SK-N-SH (cell line): ENCODE data around the gene DEPDC5. TPM values are rescaled to one million over a fixed set of nuclear protein-coding genes. Genes with fewer than 3 reads are reported as not detected.

Experiments
- CTCF ChIA-PET: fragments of 300-600, 350-600 bp; formaldehyde crosslinking; extraction: SDS; loops from one replicate; lab custom pipeline; 2021; lab: Yijun Ruan, JAX
- POLR2A ChIA-PET: fragments of 350-600 bp; sonication (Branson Sonifier 250); formaldehyde crosslinking; extraction: SDS; loops from one replicate; lab custom pipeline; 2020; ENCODE audit warnings: antibody characterized with exemption, inconsistent platforms; lab: Yijun Ruan, JAX
- DNase-seq: peaks from one replicate; pipeline ENCODE4 v3.0.0; 2012
- H2AFZ ChIP-seq: fragments of 200-600 bp; sonication (generic); 2 replicates; pipeline ENCODE4 v1.8.1; 2016; ENCODE audit warnings: antibody characterized with exemption, mild to moderate bottlenecking, low read depth
- H3F3A ChIP-seq: fragments of 200-600 bp; sonication (generic); replicated peaks from 2 replicates; pipeline ENCODE3; 2016; ENCODE audit warnings: antibody characterized with exemption, mild to moderate bottlenecking; ENCODE audit not compliant: insufficient read depth
- H3K27ac ChIP-seq, 2 experiments: fragments of 200-500 bp in 1 of 2; fragments of 200-600 bp in 1 of 2; sonication (Bioruptor generic) in 1 of 2; sonication (generic), shearing (Covaris generic) in 1 of 2; 2 replicates each; pipeline versions ENCODE4 v1.5.1 to v1.6.1; 2014 to 2016; ENCODE audit warnings: low read depth in 2 of 2, inconsistent platforms in 1 of 2, low read length in 1 of 2, mild to moderate bottlenecking in 1 of 2, mixed read lengths in 1 of 2
- H3K27me3 ChIP-seq: fragments of 200-600 bp; sonication (generic), shearing (Covaris generic); 2 replicates; pipeline ENCODE4 v1.6.1; 2016; ENCODE audit warnings: mixed run types; ENCODE audit not compliant: insufficient read depth
- H3K36me3 ChIP-seq, 2 experiments: fragments of 200-500 bp in 1 of 2; fragments of 200-600 bp in 1 of 2; sonication (Bioruptor generic) in 1 of 2; sonication (generic) in 1 of 2; replicated peaks in 1 of 2; 2 replicates each; pipeline versions ENCODE3 to v1.5.1; 2014 to 2016; ENCODE audit warnings: low read length in 1 of 2, mild to moderate bottlenecking in 1 of 2; ENCODE audit not compliant: insufficient read depth in 2 of 2, control insufficient read depth in 1 of 2
- H3K4me1 ChIP-seq, 2 experiments: fragments of 200-500 bp in 1 of 2; fragments of 200-600 bp in 1 of 2; sonication (Bioruptor generic) in 1 of 2; sonication (generic), shearing (Covaris generic) in 1 of 2; 2 replicates each; pipeline versions ENCODE4 v1.5.1 to v1.6.1; 2014 to 2016; ENCODE audit warnings: low read depth in 1 of 2, low read length in 1 of 2, mixed run types in 1 of 2; ENCODE audit not compliant: insufficient read depth in 2 of 2, control insufficient read depth in 1 of 2
- H3K4me2 ChIP-seq: fragments of 200-600 bp; sonication (generic), shearing (Covaris generic); 2 replicates; pipeline ENCODE4 v1.6.1; 2017; ENCODE audit warnings: mixed run types
- H3K4me3 ChIP-seq, 2 experiments: fragments of 200-500 bp in 1 of 2; fragments of 200-600 bp in 1 of 2; sonication (Bioruptor generic) in 1 of 2; sonication (generic), shearing (Covaris generic) in 1 of 2; 2 replicates each; pipeline versions ENCODE4 v1.5.1 to v1.8.1; 2014 to 2016; ENCODE audit warnings: low read depth in 2 of 2, inconsistent platforms in 1 of 2, low read length in 1 of 2, mild to moderate bottlenecking in 1 of 2, mixed read lengths in 1 of 2, moderate library complexity in 1 of 2
- H3K79me2 ChIP-seq: fragments of 200-600 bp; sonication (generic); 2 replicates; pipeline ENCODE4 v1.8.1; 2017; ENCODE audit warnings: mild to moderate bottlenecking; ENCODE audit not compliant: insufficient read depth
- H3K9ac ChIP-seq: fragments of 200-600 bp; sonication (generic); 2 replicates; pipeline ENCODE4 v1.6.1; 2017; ENCODE audit warnings: mixed run types
- H3K9me2 ChIP-seq: fragments of 200-600 bp; sonication (generic); 2 replicates; pipeline ENCODE4 v1.6.1; 2017; ENCODE audit warnings: mixed run types
- H3K9me3 ChIP-seq: fragments of 200-600 bp; sonication (generic); 2 replicates; pipeline ENCODE4 v1.6.1; 2017; ENCODE audit warnings: mixed run types, mild to moderate bottlenecking, moderate library complexity
- H4K20me1 ChIP-seq: fragments of 200-600 bp; sonication (generic); 2 replicates; pipeline ENCODE4 v1.6.1; 2017; ENCODE audit warnings: mild to moderate bottlenecking, mixed run types; ENCODE audit not compliant: insufficient read depth
- CHD2 ChIP-seq: fragments of 150-350 bp; IDR thresholded peaks from 2 replicates; pipeline ENCODE4 v1.6.1; 2018; ENCODE audit warnings: low read length; ENCODE audit not compliant: partially characterized antibody
- ELF1 ChIP-seq: IDR thresholded peaks from 2 replicates; pipeline ENCODE4 v1.4.0; 2012
- FOSL2 ChIP-seq: IDR thresholded peaks from 2 replicates; pipeline ENCODE4 v1.4.0; 2012; ENCODE audit warnings: low read depth, mild to moderate bottlenecking, moderate library complexity, borderline replicate concordance
- GABPA ChIP-seq: IDR thresholded peaks from 2 replicates; pipeline ENCODE4 v1.4.0; 2012; ENCODE audit warnings: low read depth, mild to moderate bottlenecking
- GATA2 ChIP-seq: sonication (generic); formaldehyde crosslinking; IDR thresholded peaks from 2 replicates; pipeline ENCODE4 v1.5.0; 2020; ENCODE audit warnings: mild to moderate bottlenecking, missing genetic modification reagents
- MEF2A ChIP-seq: IDR thresholded peaks from 2 replicates; pipeline ENCODE4 v1.4.0; 2012; ENCODE audit warnings: low read depth, borderline replicate concordance
- POLR2AphosphoS5 ChIP-seq: IDR thresholded peaks from 2 replicates; pipeline ENCODE4 v1.6.1; 2012; ENCODE audit warnings: low read depth, low read length
- RCOR1 ChIP-seq: fragments of 150-350 bp; IDR thresholded peaks from 2 replicates; pipeline ENCODE4 v1.6.1; 2017; ENCODE audit warnings: antibody characterized with exemption, low read length
- TCF12 ChIP-seq: IDR thresholded peaks from 2 replicates; pipeline ENCODE4 v1.4.0; 2012
- WGBS: methylation state at CpG from one replicate; pipeline ENCODE4 v1.1.6; 2017; ENCODE audit warnings: low lambda C conversion rate; 5-methylcytosine and 5-hydroxymethylcytosine counted together
- polyA plus RNA-seq, 3 experiments: library from polyadenylated mRNA; depleted of rRNA; stranded (reverse); fragments of >200 nt; gene quantifications; 2 replicates each; pipeline ENCODE4 v1.2.3, GENCODE V29; 2012
- TF ChIP-seq, protein P1 (sequence below): IDR thresholded peaks from 2 replicates; pipeline ENCODE4 v1.6.1; 2012; ENCODE audit warnings: mild to moderate bottlenecking, low read depth, low read length, moderate library complexity
- TF ChIP-seq, protein P2 (sequence below): IDR thresholded peaks from 2 replicates; pipeline ENCODE4 v1.4.0; 2012; ENCODE audit warnings: low read depth
- TF ChIP-seq, protein P3 (sequence below): IDR thresholded peaks from 2 replicates; pipeline ENCODE4 v1.4.0; 2012; ENCODE audit warnings: low read depth, borderline replicate concordance

Gene DEPDC5
- polyA plus RNA-seq, 1 of the 3 experiments (the other 2 are of a cell fraction), result 7.8 TPM

DNA sequence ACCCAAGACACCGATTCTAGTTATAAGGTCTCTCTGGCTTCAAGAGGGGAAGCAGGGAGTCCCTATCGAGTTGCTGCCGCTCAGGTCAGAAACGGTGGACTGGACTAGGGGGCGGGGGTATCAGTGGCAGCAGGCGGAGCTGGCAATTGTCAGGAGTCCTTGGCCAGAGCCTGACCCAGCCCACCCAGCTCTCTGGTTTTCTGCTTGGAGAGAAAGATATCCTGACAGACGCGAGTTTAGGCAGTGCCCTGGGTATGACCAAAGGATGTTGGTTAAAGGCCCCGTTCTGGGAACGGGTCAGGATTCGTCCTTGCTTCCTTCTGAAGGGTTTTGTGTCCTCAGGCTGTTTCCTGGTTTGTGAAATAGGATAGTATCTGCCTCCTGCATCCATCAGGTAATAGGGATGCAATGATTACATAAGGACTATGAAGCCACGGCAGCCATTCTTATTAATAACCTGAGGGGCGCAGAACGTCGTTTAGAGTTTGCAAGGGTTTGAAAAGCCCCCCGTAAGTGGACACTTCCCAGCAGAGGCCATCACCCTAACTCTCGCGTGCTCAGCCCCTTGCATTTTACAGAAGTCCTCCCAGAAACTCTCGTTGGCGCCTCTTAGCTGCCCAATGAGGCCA, 700 bp upstream of the DEPDC5 start:
- no peaks in the 10 kb centered on the region for H3K9me3 ChIP-seq
- H4K20me1 ChIP-seq, result no peaks in the 10 kb centered on the region
- TF ChIP-seq, protein P1, sequence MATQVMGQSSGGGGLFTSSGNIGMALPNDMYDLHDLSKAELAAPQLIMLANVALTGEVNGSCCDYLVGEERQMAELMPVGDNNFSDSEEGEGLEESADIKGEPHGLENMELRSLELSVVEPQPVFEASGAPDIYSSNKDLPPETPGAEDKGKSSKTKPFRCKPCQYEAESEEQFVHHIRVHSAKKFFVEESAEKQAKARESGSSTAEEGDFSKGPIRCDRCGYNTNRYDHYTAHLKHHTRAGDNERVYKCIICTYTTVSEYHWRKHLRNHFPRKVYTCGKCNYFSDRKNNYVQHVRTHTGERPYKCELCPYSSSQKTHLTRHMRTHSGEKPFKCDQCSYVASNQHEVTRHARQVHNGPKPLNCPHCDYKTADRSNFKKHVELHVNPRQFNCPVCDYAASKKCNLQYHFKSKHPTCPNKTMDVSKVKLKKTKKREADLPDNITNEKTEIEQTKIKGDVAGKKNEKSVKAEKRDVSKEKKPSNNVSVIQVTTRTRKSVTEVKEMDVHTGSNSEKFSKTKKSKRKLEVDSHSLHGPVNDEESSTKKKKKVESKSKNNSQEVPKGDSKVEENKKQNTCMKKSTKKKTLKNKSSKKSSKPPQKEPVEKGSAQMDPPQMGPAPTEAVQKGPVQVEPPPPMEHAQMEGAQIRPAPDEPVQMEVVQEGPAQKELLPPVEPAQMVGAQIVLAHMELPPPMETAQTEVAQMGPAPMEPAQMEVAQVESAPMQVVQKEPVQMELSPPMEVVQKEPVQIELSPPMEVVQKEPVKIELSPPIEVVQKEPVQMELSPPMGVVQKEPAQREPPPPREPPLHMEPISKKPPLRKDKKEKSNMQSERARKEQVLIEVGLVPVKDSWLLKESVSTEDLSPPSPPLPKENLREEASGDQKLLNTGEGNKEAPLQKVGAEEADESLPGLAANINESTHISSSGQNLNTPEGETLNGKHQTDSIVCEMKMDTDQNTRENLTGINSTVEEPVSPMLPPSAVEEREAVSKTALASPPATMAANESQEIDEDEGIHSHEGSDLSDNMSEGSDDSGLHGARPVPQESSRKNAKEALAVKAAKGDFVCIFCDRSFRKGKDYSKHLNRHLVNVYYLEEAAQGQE, result 0 out of 2 replicates have a peak, but pooled peaks have one; percentile 2
- TF ChIP-seq MEF2A, result no peak
- no peak for TF ChIP-seq POLR2AphosphoS5
- TF ChIP-seq CHD2, result peak; percentile 27
- no peak for TF ChIP-seq RCOR1
- TF ChIP-seq, protein P2, sequence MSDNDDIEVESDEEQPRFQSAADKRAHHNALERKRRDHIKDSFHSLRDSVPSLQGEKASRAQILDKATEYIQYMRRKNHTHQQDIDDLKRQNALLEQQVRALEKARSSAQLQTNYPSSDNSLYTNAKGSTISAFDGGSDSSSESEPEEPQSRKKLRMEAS, result no peak
- no peak for TF ChIP-seq TCF12
- H3K36me3 ChIP-seq, result no peaks in the 10 kb centered on the region
- ChIA-PET CTCF (interaction anchor here (0.6 to 3.8 kb wide), 4 partner anchors 12 to 91 kb away, joined by 3 to 21 read pairs (median 4); partner anchors contain the start of gene PISD), POLR2A (interaction anchor here (0.6 to 2.0 kb wide), 8 partner anchors 9 to 407 kb away, joined by 3 to 10 read pairs (median 3); partner anchors contain the start of genes PATZ1 and PISD)
- DNase-seq, result peak; percentile 77
- WGBS, result 14% methylated on average over 20 of the region's 20 CpGs
- H3K9me2 ChIP-seq, result no peaks in the 10 kb centered on the region
- peaks cover 23% of the 10 kb centered on the region for H3K79me2 ChIP-seq
- H3F3A ChIP-seq, result peaks cover 14% of the 10 kb centered on the region
- H3K27ac ChIP-seq, result peak overlapping the region; percentile 92 to 98
- H3K4me1 ChIP-seq, result peaks cover 8 to 32% of the 10 kb centered on the region in 2 experiments
- peak overlapping the region; percentile 86 for H3K4me2 ChIP-seq
- H3K4me3 ChIP-seq, result peak overlapping the region; percentile 81 to 84
- H3K27me3 ChIP-seq, result no peaks in the 10 kb centered on the region
- peak overlapping the region; percentile 96 for H2AFZ ChIP-seq
- peak overlapping the region; percentile 76 for H3K9ac ChIP-seq

DNA sequence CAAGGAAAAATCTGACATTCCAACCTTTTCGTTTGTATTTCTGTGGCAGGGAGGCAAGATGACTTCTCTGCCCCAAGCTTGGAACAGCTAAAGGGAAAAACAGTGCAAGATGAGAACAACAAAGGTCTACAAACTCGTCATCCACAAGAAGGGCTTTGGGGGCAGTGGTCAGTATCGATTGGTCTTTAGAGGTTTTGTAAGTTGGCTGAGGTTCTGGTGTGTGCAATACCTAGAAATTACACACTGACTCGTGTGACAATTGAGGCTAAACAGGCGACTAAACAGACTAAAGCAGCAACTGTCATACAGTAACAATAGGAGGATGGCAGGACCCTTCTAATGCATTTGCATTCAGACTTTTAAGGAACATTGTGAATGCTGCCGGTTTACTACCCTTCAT, 994 bp downstream of the DEPDC5 start:
- H2AFZ ChIP-seq, result 0 out of 2 replicates have a peak overlapping the region, but pooled peaks have one; percentile 83

More for the DNA sequence above, 994 bp downstream of the DEPDC5 start:
- no peaks in the 10 kb centered on the region for H4K20me1 ChIP-seq
- peaks cover 14% of the 10 kb centered on the region for H3F3A ChIP-seq
- H3K4me3 ChIP-seq, result peak overlapping the region; percentile 81 to 84
- H3K79me2 ChIP-seq, result peaks cover 6% of the 10 kb centered on the region
- WGBS, result 42% methylated on average over 6 of the region's 6 CpGs
- H3K36me3 ChIP-seq, result no peaks in the 10 kb centered on the region
- H3K27me3 ChIP-seq, result no peaks in the 10 kb centered on the region
- no peaks in the 10 kb centered on the region for H3K9me3 ChIP-seq
- H3K27ac ChIP-seq, result peak overlapping the region in 1 of 2 experiments; percentile 92; a peak in 1 of 4 replicates
- TF ChIP-seq ELF1 (no peak), GABPA (no peak), FOSL2 (no peak), GATA2 (CRISPR knock-in tag) (no peak)
- TF ChIP-seq, protein P3, sequence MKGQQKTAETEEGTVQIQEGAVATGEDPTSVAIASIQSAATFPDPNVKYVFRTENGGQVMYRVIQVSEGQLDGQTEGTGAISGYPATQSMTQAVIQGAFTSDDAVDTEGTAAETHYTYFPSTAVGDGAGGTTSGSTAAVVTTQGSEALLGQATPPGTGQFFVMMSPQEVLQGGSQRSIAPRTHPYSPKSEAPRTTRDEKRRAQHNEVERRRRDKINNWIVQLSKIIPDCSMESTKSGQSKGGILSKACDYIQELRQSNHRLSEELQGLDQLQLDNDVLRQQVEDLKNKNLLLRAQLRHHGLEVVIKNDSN, result no peak
- TF ChIP-seq, all 33 proteins: peak for 0
- Histone ChIP-seq H3K9me2 (no peaks in the 10 kb centered on the region), H3K9ac (peak overlapping the region; percentile 76; the same call in 1 of the 2 replicates), H3K4me1 (peaks cover 5 to 26% of the 10 kb centered on the region in 2 experiments), H3K4me2 (peak overlapping the region; percentile 86)
- CTCF ChIA-PET, result interaction anchor here (0.6 to 3.8 kb wide), 2 partner anchors 89 to 1268 kb away, joined by 3 to 21 read pairs; no protein-coding TSS in a partner anchor
- POLR2A ChIA-PET, result interaction anchor here (0.6 kb wide), 1 partner anchor 1119 kb away, joined by 8 read pairs; the partner anchor contains the start of gene SLC35E4
- DNase-seq, result no peak
